HS-5 (cell line): ENCODE data around the gene TMEM255B.
"Not testable (repeated sequence)": the region's sequence is repeated elsewhere in the genome, so short reads cannot be mapped to it uniquely, and the experiment has no call there.

Source experiments
- DNase-seq: peaks from one replicate; pipeline ENCODE4 v3.0.0-alpha.2; 2012; ENCODE audit warnings: low read depth

The TMEM255B gene

DNA sequence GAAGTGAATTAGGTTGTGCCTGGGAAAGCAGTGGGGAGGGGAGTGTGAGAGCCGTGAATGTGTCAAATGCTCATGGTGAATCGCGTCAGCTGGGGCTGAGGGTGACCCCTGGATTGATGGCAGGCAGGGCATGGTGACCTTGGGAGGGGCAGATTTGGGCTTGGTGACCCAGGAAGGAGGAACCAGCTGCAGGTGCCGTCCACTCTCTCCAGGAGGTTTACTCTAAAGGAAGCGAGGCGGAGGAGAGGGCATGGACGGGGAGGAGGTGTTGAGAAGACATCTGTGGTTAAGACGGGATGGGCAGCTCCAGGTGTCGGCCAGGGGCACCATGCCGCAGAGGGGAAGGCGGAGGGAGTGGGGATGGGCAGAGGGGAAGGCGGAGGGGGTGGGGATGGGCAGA, 28.7 kb downstream of the TMEM255B start:
- no peak for DNase-seq

DNA sequence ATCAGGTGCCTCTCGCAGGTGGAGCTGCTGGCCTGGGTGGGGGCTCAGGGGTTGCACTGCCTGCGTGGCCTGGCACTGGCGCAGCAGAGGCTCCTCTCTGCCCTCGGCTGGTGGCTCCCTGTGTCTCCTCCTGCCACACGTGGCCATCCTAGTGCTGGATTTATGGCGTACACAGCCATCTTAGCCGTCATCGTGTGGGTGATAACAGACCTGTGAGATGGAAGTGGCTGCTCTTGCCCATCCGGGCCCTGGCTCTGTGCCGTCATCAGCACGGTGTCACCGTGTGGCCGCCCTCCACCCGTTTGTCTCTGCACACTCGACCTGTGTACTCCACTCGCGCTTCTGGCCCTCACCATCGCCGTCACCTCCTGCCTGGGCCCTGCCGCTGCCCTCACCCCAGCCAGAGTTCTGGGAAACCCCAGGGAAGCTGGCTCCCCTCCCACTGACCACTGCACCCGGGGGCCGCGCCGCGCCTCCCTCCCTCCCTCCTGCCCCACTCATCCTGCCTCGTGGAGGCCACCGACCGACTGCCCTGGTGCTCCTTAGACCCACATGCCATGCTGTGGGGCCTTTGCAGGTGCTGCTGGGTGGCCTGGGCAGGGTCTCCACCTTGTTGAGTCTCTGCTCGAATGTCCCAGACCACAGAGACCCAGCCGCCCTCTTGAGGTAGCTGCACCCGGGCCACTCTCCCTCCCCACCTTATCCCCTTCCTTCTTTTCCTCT, 29.5 kb downstream of the TMEM255B start:
- no peak for DNase-seq

DNA sequence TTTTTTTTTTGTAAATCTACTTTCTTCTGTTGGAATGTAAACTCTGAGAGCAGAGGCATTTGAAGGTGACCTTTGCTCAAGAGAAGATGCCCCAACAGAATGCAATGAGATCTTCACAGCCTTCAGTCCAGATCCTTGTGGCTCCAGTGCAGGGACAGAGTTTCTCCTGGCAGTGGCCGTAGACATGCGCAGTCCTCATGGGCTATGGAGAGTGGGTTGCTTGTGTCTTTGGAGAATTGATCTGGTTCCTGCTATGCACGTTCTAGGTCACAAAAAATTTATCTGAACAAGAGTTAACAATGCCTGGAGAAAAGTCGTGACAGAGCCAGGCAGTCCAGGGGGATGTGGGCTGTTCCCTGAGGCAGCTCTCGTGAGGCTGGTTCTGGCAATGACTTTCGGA, 30.1 kb downstream of the TMEM255B start:
- DNase-seq = no peak

DNA sequence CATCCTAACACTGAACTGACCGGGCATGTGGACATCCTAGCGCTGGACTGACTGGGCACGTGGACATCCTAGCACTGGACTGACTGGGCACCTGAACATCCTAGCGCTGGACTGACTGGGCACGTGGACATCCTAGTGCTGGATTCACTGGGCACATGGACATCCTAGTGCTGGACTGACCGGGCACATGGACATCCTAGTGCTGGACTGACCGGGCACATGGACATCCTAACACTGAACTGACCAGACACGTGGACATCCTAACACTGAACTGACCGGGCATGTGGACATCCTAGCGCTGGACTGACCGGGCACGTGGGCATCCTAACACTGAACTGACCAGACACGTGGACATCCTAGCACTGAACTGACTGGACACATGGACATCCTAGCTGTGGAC, 30.9 kb downstream of the TMEM255B start:
- not testable (repeated sequence) for DNase-seq

DNA sequence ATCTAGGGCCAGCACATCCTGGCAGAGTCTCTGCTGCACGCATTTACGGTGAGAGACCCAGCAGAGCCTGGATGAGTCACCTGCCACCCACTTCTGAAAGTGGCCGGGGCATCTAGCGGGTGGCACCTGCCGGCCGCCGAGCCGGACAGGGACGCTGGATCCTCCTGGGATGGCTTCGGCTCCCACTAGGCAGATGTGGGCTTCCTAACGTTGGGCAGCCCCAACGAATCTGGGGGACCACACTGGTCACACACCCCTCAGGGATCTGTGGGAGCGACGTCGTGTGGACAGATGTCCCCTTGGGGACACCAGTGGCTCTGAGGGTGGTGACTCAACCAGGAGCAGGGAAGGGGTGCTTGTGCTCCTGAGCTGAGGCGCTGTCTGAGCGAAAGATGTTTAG, 32.2 kb downstream of the TMEM255B start:
- DNase-seq = no peak

DNA sequence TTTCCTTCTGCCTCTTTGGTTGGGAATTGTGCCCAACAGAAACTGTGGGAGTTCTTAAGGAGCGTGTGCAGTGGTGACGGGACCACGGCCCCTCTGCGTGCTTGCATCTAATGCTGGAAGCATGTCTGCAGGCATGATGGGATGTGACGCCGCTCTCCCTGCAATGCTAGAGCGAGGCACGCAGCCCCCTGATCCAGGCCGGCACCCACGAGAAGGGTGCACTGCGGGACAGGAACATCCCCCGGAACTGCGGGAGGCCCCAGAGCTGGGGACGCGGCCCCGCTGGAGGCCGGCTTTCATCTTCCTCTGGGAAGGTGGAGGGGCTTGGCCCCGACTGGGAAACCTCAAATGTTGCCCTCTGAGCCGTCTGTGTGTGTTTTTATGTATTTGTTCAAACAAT, 32.7 kb downstream of the TMEM255B start:
- DNase-seq = no peak

DNA sequence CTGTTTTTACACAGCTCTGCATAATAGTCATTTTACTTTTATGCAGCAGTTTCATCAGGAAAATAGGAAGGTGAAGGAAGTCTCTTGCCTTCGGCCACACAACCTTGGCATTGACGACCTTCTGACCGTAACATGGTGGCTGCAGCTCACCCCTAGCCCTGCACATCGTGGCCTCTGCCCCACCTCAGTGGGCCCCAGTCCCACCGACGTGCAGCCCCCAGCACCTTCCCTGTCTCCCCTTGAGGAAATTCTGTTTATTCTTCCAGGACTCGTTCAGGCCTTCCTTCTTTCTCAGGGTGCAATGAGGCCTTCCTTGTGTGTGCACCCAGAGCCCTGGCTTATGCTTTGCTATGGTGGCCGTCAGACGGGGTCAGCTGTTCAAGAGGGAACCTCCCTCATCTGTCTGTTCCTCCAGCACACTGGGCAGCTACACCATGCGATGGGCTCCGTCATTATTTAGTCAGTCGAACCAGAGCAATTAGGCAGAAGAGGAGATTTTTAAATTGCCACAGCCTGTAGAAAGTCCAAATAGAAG, 33.3 kb downstream of the TMEM255B start:
- no peak for DNase-seq

DNA sequence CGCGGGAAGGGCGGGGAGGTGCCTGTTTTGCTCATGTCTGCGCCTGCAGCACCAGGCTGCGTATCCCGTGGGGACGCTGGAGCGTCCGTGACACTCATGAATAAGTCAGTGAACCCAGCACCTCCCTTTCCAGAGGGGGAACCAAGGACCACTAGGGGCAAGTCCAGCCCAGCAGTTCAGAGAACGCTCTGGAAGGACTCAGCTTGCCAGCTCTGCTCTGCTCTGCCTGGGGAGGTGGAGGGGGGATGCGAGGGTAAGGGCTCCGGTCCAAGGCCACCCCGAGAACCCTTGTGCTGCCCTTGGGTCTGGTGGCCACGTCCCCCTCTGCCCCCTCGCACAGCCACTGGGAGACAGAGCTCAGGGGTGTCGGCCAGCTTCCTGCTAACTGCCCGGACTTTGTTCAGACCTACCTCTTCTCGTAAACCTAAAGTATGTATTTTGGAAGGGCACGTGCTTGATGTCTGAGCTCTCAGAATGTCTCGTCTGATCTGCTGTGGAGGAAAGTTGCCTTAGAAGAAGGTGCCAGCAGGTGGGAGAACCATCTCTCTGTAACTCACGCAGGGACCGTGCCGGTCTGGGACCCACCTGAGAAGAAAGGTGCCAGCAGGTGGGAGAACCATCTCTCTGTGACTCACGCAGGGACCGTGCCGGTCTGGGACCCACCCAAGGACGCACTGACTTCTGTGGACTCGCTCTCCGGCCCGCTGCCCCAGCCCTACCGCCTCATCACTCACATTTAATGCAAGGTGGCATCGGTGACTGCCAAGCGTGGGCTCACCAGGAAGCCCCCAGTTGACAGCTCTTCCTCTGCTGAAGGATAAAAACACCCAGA, 34.1 kb downstream of the TMEM255B start:
- no peak for DNase-seq

DNA sequence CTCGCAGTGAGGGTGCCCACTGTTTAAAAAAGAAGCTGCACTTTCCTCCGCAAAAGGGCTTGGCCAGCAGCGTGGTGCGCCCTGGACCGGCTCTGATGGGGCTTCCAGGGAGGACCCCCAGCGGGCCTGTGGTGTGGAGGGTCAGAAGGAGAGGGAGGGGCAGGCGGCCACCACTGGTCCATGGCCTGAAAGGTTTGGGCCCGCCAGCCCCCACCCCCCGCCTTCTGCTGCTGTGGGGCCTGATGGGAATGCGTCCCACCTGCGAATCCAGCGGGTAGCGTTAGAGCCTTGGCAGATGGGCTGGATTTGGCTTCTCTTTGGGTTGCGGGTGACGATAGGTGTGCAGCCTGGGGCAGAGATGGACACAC, 34.7 kb downstream of the TMEM255B start:
- no peak for DNase-seq

DNA sequence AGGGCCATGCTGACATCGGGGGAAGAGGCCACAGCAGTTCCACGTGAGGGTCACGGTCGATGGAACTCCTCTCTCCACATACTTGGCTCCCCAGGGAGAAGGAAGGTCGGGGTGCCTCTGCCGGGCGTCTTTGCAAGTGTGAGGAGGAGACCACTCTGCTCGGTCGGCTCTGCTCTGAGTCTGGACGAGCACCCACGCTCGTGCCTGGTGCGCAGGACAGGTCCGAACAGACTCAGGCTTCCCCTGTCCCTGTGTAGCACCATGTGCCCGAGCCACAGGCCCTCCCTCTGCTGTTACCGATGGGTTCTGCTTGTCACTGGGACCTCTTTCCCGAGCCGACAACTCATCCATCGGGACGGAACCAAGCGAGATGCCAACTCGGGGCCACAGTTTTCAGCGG, 35.1 kb downstream of the TMEM255B start:
- no peak for DNase-seq

DNA sequence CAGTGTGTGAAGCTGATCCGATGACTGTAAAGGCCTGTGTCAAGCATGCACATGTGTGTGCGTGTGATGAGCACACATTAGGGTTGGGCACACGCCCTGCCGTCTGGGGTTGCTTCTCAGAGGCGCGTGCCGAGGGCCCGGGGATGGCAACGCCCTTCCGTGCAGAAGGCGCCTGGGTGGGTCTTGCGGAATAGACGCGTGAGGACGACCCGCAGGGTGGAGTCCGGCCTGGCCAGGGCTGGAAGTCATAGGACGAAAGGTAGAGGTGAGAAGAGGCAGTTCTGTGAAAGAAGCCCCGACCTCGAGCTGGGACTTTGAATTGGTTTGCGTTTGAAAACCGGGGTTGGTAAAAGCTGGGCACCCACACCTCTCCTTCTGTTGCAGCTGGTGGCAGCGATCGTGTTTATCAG, 35.7 kb downstream of the TMEM255B start:
- no peak for DNase-seq

DNA sequence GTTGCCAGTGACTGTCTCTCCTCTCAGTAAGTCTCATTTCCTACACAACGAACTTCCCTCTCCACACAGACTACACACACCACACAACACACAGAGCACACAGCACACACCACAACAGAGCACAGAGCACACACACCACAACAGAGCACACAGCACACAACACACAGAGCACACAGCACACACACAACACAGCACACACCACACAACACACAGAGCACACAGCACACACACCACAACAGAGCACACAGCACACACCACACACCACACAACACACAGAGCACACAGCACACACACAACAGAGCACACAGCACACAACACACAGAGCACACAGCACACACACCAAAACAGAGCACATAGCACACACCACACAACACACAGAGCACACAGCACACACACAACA, 36.3 kb downstream of the TMEM255B start:
- not testable (repeated sequence) for DNase-seq

DNA sequence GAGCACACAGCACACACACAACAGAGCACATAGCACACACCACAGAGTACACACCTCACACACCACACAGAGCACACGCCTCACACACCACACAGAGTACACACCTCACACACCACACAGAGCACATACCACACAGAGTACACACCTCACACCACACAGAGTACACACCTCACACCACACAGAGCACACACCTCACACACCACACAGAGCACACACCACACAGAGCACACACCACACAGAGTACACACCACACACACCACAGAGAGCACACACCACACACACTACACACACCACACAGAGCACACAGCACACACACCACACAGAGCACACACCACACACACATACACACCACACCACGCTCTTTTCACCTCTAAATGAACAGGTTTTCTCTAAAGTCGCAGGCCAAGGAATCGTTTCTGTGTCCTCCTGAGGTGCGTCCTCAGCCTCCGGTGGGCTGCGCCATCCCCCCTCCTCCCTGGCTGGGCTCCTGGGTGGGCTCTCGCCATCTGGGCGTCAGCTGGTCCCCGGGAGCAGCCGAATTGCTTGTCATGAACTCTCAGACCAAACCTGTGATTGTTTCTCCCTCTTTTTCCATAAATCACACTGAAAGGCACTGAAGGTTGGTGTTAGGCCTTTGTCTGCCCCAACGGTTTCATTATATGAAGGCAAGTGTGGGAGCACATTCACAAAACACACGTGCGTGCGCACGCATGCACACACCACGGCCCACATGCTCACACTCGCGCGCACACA, 37.4 kb downstream of the TMEM255B start:
- DNase-seq = no peak

DNA sequence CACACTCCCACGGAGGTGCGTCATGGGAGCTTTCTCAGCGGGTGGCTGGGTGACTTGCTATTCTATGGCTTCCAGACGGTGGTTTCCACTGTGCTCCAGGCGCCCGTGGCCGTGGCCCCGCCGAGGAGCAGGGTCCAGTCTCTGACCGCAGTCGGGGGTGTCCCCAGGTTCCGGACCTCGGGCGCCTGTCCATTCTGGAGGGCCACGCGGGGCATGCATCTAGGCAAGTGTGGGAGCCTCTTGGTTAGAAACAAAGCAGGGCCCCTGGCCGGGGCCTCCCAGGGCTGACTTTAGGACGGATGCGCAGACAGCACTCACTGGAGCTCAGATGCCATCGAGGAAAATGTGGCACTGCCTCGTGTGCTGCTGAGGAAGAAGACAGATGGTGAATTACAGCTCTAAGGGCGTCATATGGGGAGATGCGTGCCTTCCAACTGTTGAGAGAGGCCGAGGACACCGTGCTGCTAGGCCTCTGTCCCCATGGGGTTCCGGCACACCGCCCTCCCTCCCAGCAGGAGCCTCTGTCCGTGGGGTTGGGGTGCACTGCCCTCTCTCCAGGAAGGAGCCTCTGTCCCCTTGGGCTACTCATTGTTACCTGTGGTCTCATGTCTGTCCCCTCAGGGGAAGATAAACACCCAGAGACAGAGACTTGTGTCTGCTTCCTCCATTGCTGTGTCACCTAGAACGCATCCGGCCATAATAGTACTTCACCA, 38.1 kb downstream of the TMEM255B start:
- no peak for DNase-seq

DNA sequence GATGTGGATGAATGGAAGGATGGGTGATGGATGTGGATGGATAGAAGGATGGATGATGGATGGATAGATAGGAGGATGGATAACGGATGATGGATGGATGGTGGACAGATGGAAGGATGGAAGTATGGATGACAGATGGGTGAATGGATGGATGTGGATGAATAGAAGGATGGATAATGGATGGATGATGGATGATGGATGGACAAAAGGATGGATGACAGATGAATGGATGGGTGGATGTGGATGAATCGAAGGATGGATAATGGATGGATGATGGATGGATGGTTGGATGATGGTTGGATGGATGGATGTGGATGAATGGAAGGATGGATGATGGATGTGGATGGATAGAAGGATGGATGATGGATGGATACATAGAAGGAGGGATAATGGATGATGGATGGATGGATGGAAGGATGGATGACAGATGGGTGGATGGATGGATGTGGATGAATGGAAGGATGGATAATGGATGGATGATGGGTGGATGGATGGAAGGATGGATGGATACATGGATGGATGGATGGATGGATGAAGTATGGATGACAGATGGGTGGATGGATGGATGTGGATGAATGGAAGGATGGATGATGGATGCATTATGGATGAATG, 39.3 kb downstream of the TMEM255B start:
- no peak for DNase-seq

DNA sequence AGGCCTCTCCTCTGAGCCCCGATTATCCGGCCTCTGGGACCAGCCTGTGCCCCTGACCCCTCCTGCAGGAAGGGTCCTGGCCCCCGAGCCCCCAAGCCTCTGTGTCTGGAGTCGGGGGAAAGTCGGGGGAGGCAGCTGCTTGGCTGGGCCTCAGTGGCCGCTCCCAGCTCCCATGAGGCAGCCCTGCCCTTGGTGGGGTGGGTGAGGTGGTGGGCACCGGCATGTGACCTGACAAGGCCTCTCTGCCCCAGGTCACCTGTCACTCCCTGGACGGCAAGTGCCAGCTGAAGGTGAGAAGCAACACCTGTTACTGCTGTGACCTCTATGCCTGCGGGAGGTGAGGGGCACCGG, 41.5 kb downstream of the TMEM255B start:
- DNase-seq = no peak

DNA sequence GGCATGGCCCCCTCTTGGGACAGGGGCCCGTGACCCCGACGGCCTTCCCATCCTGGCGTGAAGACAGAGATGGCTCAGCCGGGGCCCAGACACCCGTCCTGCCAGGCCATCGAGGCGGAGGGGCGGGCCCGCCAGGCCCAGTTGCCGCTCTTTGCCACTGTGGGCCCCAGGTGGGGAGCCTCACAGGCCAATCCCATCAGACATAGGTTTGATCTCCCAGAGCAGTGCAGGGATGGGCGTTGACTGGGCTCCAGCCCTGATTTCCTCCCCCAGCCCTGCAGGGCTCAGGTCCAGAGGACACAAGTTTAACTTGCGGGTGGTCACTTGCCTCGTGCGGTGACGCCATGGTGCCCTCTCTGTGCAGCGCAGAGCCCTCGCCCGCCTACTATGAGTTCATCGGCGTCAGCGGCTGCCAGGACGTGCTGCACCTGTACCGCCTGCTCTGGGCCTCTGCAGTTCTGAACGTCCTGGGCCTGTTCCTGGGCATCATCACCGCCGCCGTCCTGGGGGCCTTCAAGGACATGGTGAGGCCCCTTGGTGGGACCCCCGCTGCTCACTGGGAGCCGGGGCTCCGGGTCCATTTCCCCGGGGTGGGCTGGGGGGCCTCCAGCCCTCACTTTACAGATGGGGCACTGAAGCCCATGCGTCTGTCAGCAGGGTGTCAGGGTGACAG, 42.4 kb downstream of the TMEM255B start:
- DNase-seq = no peak

DNA sequence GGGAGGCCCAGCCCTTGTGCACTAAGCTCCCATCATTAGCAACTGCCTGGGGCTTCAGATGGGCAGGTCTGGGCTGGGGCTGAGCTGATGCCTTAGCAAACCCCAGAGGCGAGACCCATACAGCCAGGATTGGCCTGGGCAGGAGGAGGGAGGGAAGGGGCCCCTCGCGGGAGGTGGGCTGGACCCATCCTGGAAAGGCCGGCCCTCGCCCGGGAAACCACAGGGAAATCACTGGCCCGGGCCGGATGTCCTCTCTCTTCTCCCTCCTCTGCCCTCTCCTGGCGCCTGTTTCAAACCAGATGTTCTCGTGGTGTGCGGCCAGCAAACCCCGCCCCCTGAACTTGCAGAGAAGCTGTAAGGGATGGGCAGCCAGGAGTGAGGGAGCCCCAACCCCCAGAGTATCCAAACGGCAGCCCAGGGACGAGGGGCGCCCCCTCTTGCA, 43.1 kb downstream of the TMEM255B start:
- peak; percentile 24 for DNase-seq

DNA sequence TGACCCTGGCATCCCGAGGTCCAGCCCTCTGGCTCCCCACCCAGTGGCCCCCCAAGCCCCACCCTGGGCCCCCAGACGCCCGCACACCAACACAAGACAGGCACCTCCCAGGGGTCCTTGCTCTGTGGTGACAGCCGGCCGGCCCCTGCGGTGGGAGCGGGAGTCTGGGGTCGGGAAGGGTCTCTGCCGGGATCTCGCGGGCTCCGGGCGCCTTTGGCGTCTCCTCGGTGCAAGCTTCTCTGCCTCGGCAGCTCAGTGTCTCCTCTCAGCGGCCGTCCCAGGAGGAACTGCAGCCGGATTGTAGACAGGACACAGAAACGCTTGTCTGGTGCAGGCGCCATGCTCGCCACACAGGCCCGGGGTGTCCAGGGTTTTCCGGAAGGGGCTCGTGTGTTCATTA, 43.7 kb downstream of the TMEM255B start:
- no peak for DNase-seq

DNA sequence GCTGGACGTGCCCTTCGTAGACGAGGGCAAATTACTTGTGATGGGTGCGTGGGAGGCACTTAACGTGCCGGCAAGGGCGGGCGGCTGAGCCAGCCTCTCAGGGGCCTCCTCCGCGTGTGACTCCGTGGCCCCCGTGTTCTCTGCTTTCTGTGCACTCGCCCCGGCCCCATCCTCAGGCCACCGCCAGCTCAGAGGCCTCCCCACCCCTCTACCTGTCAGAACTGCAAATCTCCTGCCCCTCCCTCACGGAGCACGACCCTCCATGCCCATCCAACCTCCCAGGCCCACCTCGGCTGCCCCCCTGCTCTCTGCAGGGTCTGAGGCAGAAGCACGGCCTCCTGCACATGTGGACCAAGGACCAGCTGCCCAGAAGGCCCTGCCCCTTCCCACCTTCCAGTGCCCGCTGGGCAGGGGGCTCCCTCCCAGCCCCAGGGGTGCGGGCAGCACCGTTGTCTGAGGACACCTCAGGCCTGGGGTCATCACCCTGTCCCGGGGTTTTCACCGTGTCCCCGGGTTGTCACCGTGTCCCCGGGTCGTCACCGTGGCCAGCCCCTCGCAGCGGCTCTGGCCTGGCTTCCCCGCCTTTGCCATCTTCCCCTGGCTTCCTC, 44.5 kb downstream of the TMEM255B start:
- DNase-seq = no peak
